Breast epithelium (tissue), 4 donors: ENCODE data around the gene FAAP100. TPM values are rescaled to one million over a fixed set of nuclear protein-coding genes. Genes with fewer than 3 reads are reported as not detected.
"Not testable (repeated sequence)": the region's sequence is repeated elsewhere in the genome, so short reads cannot be mapped to it uniquely, and the experiment has no call there.

Experiments
- DNase-seq, 2 donors: peaks; one replicate each; pipeline ENCODE4 v3.0.0-alpha.2; 2019; ENCODE audit warnings: low spot score in 2 of 2
- H3K27ac ChIP-seq, 2 donors: fragments of 200-600 bp; sonication (generic) in 1 of 2; one replicate each; pipeline ENCODE4 v1.5.1; 2016 to 2019; ENCODE audit warnings: mild to moderate bottlenecking in 1 of 2
- H3K27me3 ChIP-seq, 2 donors: fragments of 200-600 bp; sonication (generic) in 1 of 2; one replicate each; pipeline versions ENCODE4 v1.5.1 to v1.6.0; 2017 to 2019; ENCODE audit warnings: control low read depth in 1 of 2, mild to moderate bottlenecking in 1 of 2
- H3K36me3 ChIP-seq: fragments of 200-600 bp; one replicate; pipeline ENCODE4 v1.5.1; 2019
- H3K4me1 ChIP-seq, 2 donors: fragments of 200-600 bp; sonication (generic); one replicate each; pipeline ENCODE4 v1.5.1; 2016 to 2019; ENCODE audit warnings: control low read depth in 1 of 2
- H3K4me3 ChIP-seq, 3 donors: fragments of 200-600 bp; sonication (generic); 1 replicate in 2 of 3; 2 replicates in 1 of 3; pipeline ENCODE4 v1.5.1; 2016 to 2019; ENCODE audit warnings: mild to moderate bottlenecking in 3 of 3, moderate library complexity in 2 of 3
- H3K9me3 ChIP-seq, 2 donors: fragments of 200-600 bp; sonication (generic) in 1 of 2; one replicate each; pipeline ENCODE4 v1.5.1; 2016 to 2019; ENCODE audit warnings: control low read depth in 1 of 2
- POLR2A ChIP-seq: fragments of 450-650 bp; IDR thresholded peaks from one replicate; pipeline ENCODE4 v1.6.1; 2016; ENCODE audit warnings: antibody characterized with exemption, mild to moderate bottlenecking, moderate library complexity
- POLR2AphosphoS5 ChIP-seq, 3 donors: sonication (generic); formaldehyde crosslinking; IDR thresholded peaks; one replicate each; pipeline ENCODE4 v1.6.1; 2017; ENCODE audit warnings: antibody characterized with exemption in 3 of 3
- intact Hi-C: fragments of 100-400 bp; cut with DNase I; formaldehyde crosslinking; loops from one replicate; pipeline ENCODE4 v1.15.1; 2023; ENCODE audit warnings: low total_unique reads
- total RNA-seq, 3 donors: library from RNA; depleted of rRNA; stranded (reverse); fragments of >200 nt; gene quantifications; one replicate each; pipeline ENCODE4 v1.1.0, GENCODE V29; 2016
- TF ChIP-seq, protein P1 (sequence below), 3 donors: fragments of 450-650 bp; IDR thresholded peaks; one replicate each; pipeline ENCODE4 v1.5.1; 2016 to 2017; ENCODE audit warnings: antibody characterized with exemption in 3 of 3, mild to moderate bottlenecking in 3 of 3, moderate library complexity in 3 of 3

The FAAP100 gene
- total RNA-seq, 3 donors from 2014 or later, result 13.0 to 23.1 (median 20.6) TPM

DNA sequence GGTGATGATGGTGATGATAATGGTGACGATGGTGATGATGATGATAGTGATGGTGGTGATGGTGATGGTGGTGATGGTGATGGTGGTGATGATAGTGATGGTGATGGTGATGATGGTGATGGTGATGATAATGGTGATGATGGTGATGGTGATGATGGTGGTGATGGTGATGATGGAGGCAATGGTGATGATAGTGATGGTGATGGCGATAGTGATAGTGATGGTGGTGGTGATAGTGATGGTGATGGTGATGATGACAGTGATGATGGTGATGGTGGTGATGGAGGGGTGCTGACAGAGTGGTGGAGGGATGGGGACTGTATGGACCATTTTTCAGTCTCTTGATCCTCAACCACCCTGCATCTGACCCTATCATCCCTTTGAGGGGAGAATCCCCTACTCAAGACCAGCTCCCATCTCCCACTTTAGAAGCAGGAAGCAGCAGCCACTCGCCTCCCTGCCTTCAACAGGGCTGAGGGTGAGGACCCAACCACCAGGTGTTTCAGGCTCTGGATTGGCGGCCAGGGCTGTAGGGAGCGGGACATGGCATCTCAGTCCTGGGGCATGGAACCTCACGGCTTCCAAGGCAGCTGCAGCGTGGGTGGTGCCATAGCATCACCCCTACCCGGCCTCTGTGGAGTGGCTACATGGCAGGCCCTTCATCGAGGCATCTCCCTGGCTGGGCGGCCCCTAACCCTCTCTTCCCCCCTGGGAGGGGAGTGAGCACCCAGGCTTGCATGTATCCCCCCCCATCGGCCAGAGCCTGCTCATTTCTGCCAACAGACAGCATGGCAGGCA lies 19.5 kb downstream of the FAAP100 start:
- H3K36me3 ChIP-seq, result no peaks in the 10 kb centered on the region
- H3K27me3 ChIP-seq, result peaks cover 0 to 16% of the 10 kb centered on the region in 2 donors
- H3K9me3 ChIP-seq, result no peaks in the 10 kb centered on the region
- no peak for DNase-seq
- H3K27ac ChIP-seq, result no peak overlapping the region
- TF ChIP-seq POLR2A, result no peak
- TF ChIP-seq, protein P1, sequence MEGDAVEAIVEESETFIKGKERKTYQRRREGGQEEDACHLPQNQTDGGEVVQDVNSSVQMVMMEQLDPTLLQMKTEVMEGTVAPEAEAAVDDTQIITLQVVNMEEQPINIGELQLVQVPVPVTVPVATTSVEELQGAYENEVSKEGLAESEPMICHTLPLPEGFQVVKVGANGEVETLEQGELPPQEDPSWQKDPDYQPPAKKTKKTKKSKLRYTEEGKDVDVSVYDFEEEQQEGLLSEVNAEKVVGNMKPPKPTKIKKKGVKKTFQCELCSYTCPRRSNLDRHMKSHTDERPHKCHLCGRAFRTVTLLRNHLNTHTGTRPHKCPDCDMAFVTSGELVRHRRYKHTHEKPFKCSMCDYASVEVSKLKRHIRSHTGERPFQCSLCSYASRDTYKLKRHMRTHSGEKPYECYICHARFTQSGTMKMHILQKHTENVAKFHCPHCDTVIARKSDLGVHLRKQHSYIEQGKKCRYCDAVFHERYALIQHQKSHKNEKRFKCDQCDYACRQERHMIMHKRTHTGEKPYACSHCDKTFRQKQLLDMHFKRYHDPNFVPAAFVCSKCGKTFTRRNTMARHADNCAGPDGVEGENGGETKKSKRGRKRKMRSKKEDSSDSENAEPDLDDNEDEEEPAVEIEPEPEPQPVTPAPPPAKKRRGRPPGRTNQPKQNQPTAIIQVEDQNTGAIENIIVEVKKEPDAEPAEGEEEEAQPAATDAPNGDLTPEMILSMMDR (IDR thresholded peaks at IDR 0.05), result no peak
- H3K4me1 ChIP-seq, result no peaks in the 10 kb centered on the region
- no peak overlapping the region for H3K4me3 ChIP-seq
- intact Hi-C loops, result no loop called here

DNA sequence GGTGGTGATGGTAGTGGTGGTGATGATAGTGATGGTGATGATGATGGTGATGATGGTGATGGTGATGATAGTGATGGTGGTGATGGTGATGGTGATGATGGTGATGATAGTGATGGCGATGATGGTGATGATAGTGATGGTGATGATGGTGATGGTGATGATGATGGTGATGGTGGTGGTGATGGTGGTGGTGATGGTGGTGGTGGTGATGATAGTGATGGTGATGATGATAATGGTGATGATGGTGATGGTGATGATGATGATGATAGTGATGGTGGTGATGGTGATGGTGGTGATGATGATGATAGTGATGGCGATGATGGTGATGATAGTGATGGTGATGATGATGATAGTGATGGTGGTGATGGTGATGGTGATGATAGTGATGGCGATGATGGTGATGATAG lies 20.2 kb downstream of the FAAP100 start:
- H3K9me3 ChIP-seq, H3K36me3 ChIP-seq, DNase-seq, H3K4me3 ChIP-seq, H3K27ac ChIP-seq, intact Hi-C loops, H3K4me1 ChIP-seq: not testable (repeated sequence)
- peaks cover 0 to 16% of the 10 kb centered on the region in 2 donors for H3K27me3 ChIP-seq

DNA sequence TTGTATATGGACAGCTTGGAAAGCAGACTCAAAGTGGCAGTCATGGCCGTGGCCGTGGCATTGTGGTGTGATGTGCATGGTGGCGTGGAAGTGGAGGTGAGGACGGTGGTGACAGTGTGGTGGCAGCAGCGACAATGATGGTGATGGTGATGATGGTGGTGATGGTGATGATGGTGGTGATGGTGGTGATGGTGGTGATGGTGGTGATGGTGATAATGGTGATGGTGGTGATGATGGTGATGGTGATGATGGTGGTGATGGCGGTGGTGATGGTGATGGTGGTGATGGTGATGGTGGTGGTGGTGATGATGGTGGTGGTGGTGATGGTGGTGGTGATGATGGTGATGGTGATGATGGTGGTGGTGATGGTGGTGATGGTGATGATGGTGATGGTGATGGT lies 21.1 kb downstream of the FAAP100 start:
- H3K9me3 ChIP-seq, H3K27me3 ChIP-seq, DNase-seq, H3K36me3 ChIP-seq, H3K4me1 ChIP-seq, H3K27ac ChIP-seq, H3K4me3 ChIP-seq, intact Hi-C loops: not testable (repeated sequence)

DNA sequence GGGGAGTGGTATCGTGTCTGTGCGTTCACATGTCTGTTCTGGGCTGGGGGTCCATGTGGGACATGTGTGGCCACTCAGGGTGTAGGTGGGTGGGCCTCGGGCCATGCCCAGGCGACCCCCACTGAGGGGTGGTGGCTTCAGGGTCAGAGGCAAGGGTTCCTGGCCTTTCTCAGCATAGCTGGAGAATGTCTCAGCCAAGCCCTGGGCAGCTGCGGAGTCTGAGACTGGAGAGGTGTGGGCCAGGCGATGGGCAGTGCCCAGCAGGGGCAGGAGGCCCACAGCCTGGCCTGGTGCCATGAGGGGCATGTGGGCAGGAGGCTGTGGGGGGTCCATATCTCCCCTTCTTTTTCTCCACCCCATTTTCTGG lies 22.7 kb downstream of the FAAP100 start:
- Histone ChIP-seq H3K36me3 (no peaks in the 10 kb centered on the region), H3K27me3 (peaks cover 0 to 5% of the 10 kb centered on the region in 2 donors), H3K9me3 (no peaks in the 10 kb centered on the region), H3K4me1 (no peaks in the 10 kb centered on the region), H3K27ac (no peak overlapping the region), H3K4me3 (no peak overlapping the region)
- DNase-seq, result no peak
- intact Hi-C loops, result no loop called here
- TF ChIP-seq POLR2AphosphoS5 (IDR thresholded peaks at IDR 0.05) (no peak), POLR2A (no peak)
- TF ChIP-seq, protein P1 (IDR thresholded peaks at IDR 0.05), result no peak

DNA sequence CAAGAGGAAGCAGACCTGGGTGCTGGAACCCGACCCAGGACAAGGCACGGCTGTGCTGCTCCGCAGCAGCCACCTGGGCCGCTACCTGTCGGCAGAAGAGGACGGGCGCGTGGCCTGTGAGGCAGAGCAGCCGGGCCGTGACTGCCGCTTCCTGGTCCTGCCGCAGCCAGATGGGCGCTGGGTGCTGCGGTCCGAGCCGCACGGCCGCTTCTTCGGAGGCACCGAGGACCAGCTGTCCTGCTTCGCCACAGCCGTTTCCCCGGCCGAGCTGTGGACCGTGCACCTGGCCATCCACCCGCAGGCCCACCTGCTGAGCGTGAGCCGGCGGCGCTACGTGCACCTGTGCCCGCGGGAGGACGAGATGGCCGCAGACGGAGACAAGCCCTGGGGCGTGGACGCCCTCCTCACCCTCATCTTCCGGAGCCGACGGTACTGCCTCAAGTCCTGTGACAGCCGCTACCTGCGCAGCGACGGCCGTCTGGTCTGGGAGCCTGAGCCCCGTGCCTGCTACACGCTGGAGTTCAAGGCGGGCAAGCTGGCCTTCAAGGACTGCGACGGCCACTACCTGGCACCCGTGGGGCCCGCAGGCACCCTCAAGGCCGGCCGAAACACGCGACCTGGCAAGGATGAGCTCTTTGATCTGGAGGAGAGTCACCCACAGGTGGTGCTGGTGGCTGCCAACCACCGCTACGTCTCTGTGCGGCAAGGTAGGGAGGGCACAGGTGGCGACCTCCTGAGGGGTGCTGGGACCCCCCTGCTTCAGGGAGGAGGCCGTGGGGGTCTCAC lies 23.3 kb downstream of the FAAP100 start:
- no peak for DNase-seq
- intact Hi-C loops, result no loop called here
- H3K36me3 ChIP-seq, result no peaks in the 10 kb centered on the region
- peaks cover under 1 to 5% of the 10 kb centered on the region in 2 donors for H3K27me3 ChIP-seq
- TF ChIP-seq POLR2AphosphoS5 (IDR thresholded peaks at IDR 0.05), result no peak
- TF ChIP-seq, protein P1 (IDR thresholded peaks at IDR 0.05), result no peak
- no peak for TF ChIP-seq POLR2A
- no peaks in the 10 kb centered on the region for H3K9me3 ChIP-seq
- H3K4me3 ChIP-seq, result no peak overlapping the region
- no peak overlapping the region for H3K27ac ChIP-seq
- H3K4me1 ChIP-seq, result no peaks in the 10 kb centered on the region

DNA sequence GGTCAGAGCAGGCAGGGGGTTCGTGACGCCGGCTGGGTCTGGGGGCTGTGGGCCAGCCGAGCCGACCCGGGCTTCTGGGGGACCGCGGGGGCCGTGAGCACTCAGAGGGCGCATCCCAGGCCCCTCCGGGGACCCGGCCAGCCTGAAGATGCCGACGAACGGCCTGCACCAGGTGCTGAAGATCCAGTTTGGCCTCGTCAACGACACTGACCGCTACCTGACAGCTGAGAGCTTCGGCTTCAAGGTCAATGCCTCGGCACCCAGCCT lies 23.8 kb downstream of the FAAP100 start:
- peaks cover 4 to 5% of the 10 kb centered on the region in 2 donors for H3K27me3 ChIP-seq
- H3K27ac ChIP-seq, result no peak overlapping the region
- intact Hi-C loops, result no loop called here

More for the DNA sequence above, 23.8 kb downstream of the FAAP100 start:
- Histone ChIP-seq H3K9me3 (no peaks in the 10 kb centered on the region), H3K4me3 (peak overlapping the region in 2 of 3 donors; percentile 25 to 51), H3K36me3 (no peaks in the 10 kb centered on the region), H3K4me1 (no peaks in the 10 kb centered on the region)
- TF ChIP-seq POLR2A (no peak), POLR2AphosphoS5 (IDR thresholded peaks at IDR 0.05) (no peak)
- TF ChIP-seq, protein P1 (IDR thresholded peaks at IDR 0.05), result no peak
- no peak for DNase-seq
